GM12801 (cell line): ENCODE data around the gene RNF38.

ENCODE experiments used
- TF ChIP-seq, protein P1 (sequence below): IDR thresholded peaks from one replicate; pipeline ENCODE4 v1.5.1; 2011; ENCODE audit warnings: control low read depth; ENCODE audit not compliant: insufficient read length; ENCODE audit errors: extremely low read depth

RNF38 gene

DNA sequence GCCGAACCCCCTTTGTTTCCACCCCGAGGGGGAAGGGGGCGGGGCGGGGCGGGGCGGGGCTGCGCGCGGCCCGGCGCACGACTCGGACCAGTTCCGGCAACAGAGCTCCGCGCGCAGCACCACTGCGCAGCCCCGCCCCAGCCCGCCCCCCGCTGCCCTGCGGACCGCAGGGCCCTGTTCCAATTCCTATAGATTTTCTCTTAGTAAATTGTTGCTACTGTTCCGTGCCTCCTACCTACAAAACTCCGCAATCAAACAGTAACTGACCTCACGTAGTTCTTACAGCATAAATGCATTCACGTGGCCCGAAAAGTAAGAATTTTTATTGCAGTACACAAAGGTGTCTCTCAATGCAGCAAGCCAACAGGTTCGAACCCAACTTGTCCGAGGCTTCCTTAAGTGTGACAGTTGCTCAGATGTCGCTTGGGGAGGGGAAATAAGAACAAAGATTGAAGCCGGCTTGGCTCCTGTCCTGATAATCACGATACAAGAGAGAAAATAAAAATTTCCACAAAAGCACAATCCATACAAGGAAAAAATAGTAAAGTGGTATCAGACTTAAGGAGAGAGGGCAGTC is 1.2 kb upstream of the RNF38 start:
- TF ChIP-seq, protein P1, sequence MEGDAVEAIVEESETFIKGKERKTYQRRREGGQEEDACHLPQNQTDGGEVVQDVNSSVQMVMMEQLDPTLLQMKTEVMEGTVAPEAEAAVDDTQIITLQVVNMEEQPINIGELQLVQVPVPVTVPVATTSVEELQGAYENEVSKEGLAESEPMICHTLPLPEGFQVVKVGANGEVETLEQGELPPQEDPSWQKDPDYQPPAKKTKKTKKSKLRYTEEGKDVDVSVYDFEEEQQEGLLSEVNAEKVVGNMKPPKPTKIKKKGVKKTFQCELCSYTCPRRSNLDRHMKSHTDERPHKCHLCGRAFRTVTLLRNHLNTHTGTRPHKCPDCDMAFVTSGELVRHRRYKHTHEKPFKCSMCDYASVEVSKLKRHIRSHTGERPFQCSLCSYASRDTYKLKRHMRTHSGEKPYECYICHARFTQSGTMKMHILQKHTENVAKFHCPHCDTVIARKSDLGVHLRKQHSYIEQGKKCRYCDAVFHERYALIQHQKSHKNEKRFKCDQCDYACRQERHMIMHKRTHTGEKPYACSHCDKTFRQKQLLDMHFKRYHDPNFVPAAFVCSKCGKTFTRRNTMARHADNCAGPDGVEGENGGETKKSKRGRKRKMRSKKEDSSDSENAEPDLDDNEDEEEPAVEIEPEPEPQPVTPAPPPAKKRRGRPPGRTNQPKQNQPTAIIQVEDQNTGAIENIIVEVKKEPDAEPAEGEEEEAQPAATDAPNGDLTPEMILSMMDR: no peak

DNA sequence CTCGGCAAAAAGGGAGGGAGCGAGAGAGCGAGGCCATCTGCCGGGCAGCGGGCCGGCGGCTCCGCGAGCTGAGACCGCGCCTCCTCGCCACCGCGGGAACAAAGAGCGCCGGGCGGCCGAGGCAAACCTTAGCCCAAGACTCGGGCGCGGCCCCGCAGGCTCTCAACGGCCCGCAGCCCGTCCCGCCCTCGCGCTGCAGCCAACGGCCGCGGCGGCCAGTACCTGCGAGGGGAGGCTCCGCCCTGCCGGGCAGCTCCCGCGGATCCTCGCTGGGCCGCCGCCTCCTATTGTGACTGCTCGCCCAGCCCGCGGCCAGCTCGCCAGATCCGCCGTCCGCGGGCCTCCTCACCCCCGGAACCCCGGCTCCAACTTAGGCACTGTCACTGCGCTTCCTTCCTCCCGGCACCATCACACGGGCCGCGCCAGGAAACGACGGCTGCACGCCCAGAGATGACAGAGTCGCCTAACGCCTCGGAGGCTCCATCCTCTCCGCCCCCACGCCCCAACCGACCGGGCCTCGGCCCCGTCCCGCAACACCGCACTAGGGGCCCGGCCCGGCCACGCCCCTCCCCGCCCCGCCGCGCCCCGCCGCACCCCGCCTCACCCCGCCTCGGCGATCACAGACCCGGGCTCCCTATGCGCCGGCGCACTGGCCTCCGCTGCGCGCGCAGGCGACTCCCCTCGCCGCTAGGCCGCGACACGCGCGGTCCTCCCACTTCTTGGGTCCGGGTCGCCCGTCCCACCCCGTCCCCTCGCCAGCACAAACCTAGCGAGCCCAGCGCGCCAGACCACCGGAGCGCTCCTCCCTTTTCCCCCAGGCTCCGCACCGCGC is 479 bp upstream of the RNF38 start:
- TF ChIP-seq, protein P1: no peak

DNA sequence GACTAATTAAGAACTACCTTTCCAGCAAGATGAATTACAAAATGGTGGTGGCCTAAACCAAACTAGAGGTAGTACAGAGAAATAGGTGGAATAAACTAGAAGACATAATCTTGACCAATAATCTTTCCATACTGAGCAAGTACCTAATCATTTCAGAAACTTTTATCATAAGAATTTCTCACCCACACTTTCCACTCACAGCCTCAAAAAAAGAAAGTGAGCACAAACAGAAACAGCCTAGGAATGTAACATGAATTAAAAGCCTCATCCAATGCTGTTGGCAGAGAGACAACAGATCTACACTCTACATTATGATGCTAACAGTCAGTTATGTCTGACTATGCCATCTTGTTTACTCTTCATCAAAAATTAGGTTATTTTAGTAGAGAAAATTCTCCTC is 1.3 kb downstream of the RNF38 start:
- TF ChIP-seq, protein P1: no peak

DNA sequence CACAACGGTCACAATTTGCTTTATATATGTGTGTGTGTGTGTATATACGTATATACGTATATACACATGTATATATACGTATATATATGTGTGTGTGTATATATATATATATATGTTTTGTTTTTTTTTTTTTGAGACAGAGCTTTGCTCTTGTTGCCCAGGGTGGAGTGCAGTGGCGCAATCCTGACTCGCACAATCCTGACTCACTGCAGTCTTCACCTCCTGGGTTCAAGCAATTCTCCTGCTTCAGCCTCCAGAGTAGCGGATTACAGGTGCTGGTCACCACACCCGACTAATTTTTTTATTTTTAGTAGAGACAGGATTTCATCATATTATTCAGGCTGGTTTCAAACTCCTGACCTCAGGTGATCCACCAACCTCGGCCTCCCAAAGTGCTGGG is 3.1 kb downstream of the RNF38 start:
- TF ChIP-seq, protein P1: no peak

DNA sequence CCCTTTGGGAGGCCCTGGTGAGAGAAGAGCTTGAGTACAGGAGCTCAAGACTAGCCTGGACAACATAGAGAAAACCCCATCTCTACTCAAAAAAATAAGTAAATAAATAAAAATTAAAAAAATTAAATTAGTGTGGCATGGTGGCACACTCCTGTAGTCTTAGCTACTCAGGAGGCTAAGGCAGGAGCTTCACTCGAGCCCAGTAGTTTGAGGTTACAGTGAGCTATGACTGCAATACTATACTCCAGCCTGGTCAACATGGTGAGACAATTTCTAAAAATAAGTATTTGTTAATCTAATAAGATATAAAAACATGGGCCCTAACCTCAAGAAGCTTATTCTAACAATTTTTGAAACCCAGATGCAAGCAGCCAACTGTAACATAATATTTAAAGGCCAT is 7.6 kb downstream of the RNF38 start:
- TF ChIP-seq, protein P1: no peak

DNA sequence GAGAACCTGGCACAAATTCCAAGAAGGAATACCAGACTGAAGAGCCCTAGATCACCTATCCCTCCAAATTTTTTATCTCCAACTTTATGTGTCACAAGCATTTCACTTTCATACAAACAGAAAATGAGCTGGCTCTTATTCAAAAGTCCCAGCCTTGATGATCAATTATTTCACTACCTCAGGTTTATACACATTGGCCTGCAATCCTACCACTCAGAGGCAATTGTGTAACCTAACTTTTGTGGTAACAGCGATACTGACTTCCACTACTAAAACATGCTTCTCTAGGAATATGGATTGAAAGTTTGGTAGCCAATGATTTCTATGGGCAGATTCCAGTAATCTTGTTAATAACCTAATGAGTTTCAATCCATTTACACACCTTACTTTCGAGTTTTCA is 10.5 kb downstream of the RNF38 start:
- TF ChIP-seq, protein P1: no peak

DNA sequence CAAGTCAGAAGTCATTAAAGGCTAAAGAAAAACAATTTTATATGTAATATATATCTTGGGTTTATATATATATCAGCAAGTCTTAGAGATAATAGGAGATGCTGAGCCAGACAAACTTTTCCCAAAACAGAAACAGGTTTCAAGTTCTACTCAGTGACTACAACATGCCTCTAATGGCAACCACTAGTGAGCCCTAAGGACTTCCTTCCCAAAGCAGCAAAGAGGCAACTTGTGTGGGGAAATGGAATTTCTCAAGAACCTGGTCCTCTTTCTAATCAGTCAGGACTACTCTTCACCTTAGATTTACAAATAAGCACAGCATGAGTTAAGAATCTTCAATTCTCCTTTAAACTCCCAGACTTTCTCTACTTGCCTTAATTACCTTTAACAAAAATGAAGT is 17.6 kb downstream of the RNF38 start:
- TF ChIP-seq, protein P1: no peak
